ENCODE measurements around the gene TBC1D14. TPM values are rescaled to one million over a fixed set of nuclear protein-coding genes. Genes with fewer than 3 reads are reported as not detected.
A peak's percentile ranks its signal among the peaks of the same experiment; 100 is the strongest.

The TBC1D14 gene
- total RNA-seq, 1 experiment from 2014 or later = 50.2 TPM

DNA sequence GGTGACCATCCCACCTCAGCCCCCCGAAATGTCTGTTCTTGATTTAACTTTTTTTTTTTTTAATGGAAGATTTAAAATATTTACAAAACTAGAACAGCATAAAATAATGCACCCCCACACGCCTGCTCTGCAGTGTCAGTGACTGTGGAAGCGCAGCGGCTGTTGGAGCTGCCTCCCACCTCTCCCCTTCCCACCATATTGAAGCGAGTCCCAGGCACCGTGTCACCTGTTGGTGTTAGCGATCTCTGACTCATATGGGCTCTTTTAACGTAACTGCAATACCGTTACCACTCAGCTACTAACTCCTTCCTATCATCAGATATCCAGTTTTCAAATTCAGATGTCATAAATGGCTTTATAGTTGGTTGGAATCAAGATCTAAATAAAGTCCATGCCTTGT lies 116.5 kb downstream of the TBC1D14 start:
- Histone ChIP-seq H3K9me3 (ENCODE audit: control insufficient read depth, low read depth, low read length) (no peaks in the 10 kb centered on the region), H3K23ac (ENCODE audit: insufficient read length, low read depth, low read length) (no peak overlapping the region), H2AK5ac (ENCODE audit: insufficient read length, low read length) (no peak overlapping the region), H3T11ph (ENCODE audit: low read length) (no peak overlapping the region), H2BK120ac (ENCODE audit: low read depth, low read length, poor library complexity, severe bottlenecking) (no peak overlapping the region), H2BK15ac (ENCODE audit: low read depth, low read length) (no peak overlapping the region), H2BK12ac (ENCODE audit: insufficient read length, low read depth, low read length) (no peak overlapping the region), H2AFZ (ENCODE audit: low read length) (no peak overlapping the region), H3K4me1 (ENCODE audit: insufficient read depth, low read length) (no peaks in the 10 kb centered on the region; the same call in 1 of the 2 replicates), H4K5ac (ENCODE audit: insufficient read length, low read depth, low read length) (no peak overlapping the region), H3K79me1 (ENCODE audit: insufficient read depth, low read depth, low read length, poor library complexity, severe bottlenecking) (no peaks in the 10 kb centered on the region), H3K9ac (ENCODE audit: extremely low read depth, insufficient read length, low read length) (no peak overlapping the region), H3K14ac (ENCODE audit: insufficient read depth, low read length) (no peak overlapping the region), H3K56ac (ENCODE audit: insufficient read length, low read depth, low read length) (no peak overlapping the region), H3K27ac (ENCODE audit: insufficient read length, low read depth, low read length) (no peak overlapping the region), H3K23me2 (ENCODE audit: insufficient read length, low read depth, low read length, poor library complexity, severe bottlenecking) (no peaks in the 10 kb centered on the region), H2BK20ac (ENCODE audit: low read depth, low read length, poor library complexity, severe bottlenecking) (no peak overlapping the region), H3K79me2 (ENCODE audit: insufficient read depth, low read length) (no peaks in the 10 kb centered on the region), H3K27me3 (ENCODE audit: insufficient read depth, low read length) (no peaks in the 10 kb centered on the region), H3K18ac (ENCODE audit: insufficient read length, low read depth, low read length) (no peak overlapping the region), H3K4ac (ENCODE audit: low read depth, low read length) (no peak overlapping the region), H2BK5ac (ENCODE audit: insufficient read length, low read length) (no peak overlapping the region), H4K91ac (ENCODE audit: insufficient read length, low read depth, low read length) (no peak overlapping the region), H3K4me2 (ENCODE audit: insufficient read depth, insufficient read length, low read length) (no peak overlapping the region), H4K8ac (replicated peaks; ENCODE audit: insufficient read length, low read depth, low read length) (no peak overlapping the region), H4K20me1 (ENCODE audit: control insufficient read depth, insufficient read depth, insufficient read length) (no peaks in the 10 kb centered on the region)
- no peak overlapping the region for H3K4me3 Mint-ChIP-seq
- DNase-seq = no peak
- H3K36me3 Mint-ChIP-seq (ENCODE audit: insufficient read depth in 1 of 3, low read depth in 3 of 3) = peaks cover 27 to 68% (median 67%) of the 10 kb centered on the region in 3 experiments
- peaks cover 0 to 13% of the 10 kb centered on the region in 2 experiments; a peak in 2 of 4 replicates for H3K4me1 Mint-ChIP-seq
- H3K27me3 Mint-ChIP-seq (ENCODE audit: low read depth) = no peaks in the 10 kb centered on the region
- no peaks in the 10 kb centered on the region; a peak in 1 of 5 replicates for H3K9me3 Mint-ChIP-seq
- TF ChIP-seq, protein P1, sequence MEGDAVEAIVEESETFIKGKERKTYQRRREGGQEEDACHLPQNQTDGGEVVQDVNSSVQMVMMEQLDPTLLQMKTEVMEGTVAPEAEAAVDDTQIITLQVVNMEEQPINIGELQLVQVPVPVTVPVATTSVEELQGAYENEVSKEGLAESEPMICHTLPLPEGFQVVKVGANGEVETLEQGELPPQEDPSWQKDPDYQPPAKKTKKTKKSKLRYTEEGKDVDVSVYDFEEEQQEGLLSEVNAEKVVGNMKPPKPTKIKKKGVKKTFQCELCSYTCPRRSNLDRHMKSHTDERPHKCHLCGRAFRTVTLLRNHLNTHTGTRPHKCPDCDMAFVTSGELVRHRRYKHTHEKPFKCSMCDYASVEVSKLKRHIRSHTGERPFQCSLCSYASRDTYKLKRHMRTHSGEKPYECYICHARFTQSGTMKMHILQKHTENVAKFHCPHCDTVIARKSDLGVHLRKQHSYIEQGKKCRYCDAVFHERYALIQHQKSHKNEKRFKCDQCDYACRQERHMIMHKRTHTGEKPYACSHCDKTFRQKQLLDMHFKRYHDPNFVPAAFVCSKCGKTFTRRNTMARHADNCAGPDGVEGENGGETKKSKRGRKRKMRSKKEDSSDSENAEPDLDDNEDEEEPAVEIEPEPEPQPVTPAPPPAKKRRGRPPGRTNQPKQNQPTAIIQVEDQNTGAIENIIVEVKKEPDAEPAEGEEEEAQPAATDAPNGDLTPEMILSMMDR (conservative IDR thresholded peaks at IDR 0.05) = no peak
- WGBS (ENCODE audit: extremely low coverage, insufficient read length, low lambda C conversion rate) = no CpG with 5 or more reads among the region's 9 CpGs
- H3K27ac Mint-ChIP-seq = peak overlapping the region in 2 of 3 experiments; percentile 44 to 66; a peak in 3 of 7 replicates
